GM19099 (cell line): ENCODE measurements around the gene ENPP1.

Source experiments
- POLR2A ChIP-seq: IDR thresholded peaks from 3 replicates; pipeline ENCODE4 v1.6.1; 2011; ENCODE audit warnings: low read depth; ENCODE audit not compliant: insufficient read length; ENCODE audit errors: extremely low read depth

Gene ENPP1

DNA sequence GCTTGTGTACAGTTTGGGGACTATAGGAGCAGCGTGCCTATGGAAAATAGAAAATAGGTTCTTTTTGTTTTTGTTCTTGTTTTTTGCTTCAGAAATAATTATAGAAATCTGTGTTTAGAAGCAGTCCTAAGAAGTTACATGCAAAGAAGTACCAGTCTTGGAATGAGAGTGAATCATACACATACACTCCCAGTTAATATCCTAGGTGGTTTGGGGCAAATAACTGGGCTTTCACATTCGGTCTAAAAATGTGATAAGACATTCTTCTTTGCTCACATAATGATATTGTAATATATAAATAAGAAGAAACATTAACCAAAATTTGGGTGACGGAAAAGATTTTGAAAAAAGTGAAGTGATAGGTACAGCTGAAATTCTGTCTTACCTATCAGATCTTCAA is 61.0 kb downstream of the ENPP1 start:
- TF ChIP-seq POLR2A = no peak

DNA sequence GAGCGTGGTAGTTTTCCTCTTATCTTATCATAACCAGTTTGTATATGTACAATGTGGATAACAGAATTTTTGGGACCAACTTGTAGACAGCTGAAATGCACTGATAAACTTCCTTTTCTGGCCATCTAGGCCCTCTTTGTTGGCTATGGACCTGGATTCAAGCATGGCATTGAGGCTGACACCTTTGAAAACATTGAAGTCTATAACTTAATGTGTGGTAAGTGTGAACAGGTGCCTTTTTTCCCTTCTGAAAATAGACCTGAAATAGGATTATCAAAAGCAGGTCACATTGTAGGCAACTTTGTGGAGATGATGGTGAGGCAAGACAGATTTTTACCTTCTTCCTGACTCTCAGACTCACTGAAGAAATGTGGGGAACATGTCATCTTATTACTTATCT is 67.8 kb downstream of the ENPP1 start:
- TF ChIP-seq POLR2A = no peak

DNA sequence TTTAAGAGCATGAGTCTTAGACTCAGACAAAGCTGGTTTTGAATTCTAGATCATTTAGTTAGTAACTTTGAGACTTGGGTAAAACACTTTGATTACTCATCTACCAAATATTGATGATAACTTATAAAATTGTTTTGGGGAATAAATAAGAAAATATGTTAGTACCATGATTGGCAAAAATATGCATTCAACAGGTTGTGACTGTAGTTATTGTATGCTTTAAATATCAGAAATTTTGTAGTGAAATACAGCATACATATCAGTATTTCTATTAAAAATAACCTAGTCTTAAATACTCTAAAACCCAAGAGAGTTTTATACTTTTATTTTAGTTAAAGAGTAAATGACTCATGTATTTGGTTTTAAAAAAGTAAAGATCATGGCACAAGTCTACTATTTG is 68.7 kb downstream of the ENPP1 start:
- no peak for TF ChIP-seq POLR2A

GRCh38 chr6:131877999-131878789 is 70.4 kb downstream of the ENPP1 start:
- TF ChIP-seq POLR2A = no peak

DNA sequence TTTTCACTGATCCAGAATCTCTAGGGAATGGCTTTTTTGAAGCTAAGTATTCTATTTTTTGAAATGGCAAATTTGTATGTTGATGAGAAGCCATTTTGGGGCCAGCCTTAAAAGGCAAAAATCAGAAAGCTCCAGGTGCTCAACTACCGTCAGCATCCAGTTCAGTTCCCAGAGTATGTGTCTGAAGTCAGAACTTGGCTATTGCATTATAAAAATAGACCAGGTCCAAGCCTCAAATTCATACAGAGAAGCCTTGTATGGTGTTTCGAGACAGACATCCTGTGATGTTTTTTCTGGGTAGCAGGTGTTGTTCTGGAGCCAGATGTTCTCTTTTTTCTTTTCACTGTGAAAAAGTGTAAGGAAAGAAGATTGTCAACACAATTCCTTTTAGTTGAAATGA is 75.2 kb downstream of the ENPP1 start:
- no peak for TF ChIP-seq POLR2A

DNA sequence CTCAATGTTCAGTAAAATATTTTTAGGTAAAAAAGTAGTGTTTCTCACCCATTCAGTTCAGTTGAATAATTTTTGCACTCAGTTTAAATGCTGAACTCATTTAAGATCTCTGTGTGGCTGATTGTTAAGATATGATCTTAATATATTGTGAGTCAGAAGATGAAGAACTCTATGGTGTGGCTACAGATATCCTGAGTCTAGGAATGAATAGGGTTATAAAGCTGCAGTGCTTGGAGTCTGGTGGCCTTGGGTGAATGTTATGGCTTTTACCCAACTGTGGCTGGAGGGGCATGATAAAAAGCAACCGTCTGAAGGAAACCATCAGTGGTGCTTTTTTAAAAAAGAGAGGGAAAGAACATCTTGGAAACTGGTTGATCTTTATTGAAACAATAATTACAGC is 77.4 kb downstream of the ENPP1 start:
- no peak for TF ChIP-seq POLR2A

DNA sequence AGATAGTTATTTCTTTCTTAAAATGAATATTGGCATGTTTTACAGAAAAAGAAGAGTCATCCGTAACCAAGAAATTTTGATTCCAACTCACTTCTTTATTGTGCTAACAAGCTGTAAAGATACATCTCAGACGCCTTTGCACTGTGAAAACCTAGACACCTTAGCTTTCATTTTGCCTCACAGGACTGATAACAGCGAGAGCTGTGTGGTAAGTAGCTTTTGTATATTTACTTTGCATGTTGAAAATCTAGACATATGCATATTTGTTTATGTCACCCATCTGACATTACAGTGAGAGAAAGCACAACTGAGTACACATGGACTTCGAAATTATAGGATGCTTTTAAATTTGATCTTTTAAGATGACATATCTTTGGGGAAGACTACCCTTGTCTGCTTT is 78.7 kb downstream of the ENPP1 start:
- no peak for TF ChIP-seq POLR2A

GRCh38 chr6:131890091-131890490 is 82.3 kb downstream of the ENPP1 start:
- TF ChIP-seq POLR2A = no peak

GRCh38 chr6:131893198-131893597 is 85.4 kb downstream of the ENPP1 start:
- no peak for TF ChIP-seq POLR2A

GRCh38 chr6:131894493-131895424 is 86.9 kb downstream of the ENPP1 start:
- no peak for TF ChIP-seq POLR2A

GRCh38 chr6:131897050-131897435 is 89.2 kb downstream of the ENPP1 start:
- TF ChIP-seq POLR2A = no peak

GRCh38 chr6:131897621-131898020 is 89.8 kb downstream of the ENPP1 start:
- TF ChIP-seq POLR2A = no peak

- TF ChIP-seq POLR2A = no peak
Measured at GRCh38 chr6:131898718-131899117, 90.9 kb downstream of the ENPP1 start.

DNA sequence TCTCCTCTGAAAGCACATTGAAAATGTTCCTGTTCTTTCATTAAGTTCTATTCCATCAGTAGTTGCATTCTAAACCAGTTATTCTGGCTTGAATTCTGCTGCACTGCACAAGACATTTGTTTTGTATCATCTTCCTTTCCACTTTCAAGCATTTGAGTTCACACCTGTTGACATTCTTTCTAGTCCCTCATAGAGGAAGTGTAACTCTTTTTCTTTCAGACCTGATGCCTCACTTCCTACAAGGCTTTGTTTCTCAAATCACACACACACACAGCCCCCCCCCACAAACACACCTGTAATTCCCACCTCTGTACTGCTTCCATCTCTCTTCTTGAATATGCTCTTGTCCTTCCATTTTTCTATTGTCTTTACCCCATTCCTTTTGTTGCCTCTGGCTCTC is 92.4 kb downstream of the ENPP1 start:
- no peak for TF ChIP-seq POLR2A

DNA sequence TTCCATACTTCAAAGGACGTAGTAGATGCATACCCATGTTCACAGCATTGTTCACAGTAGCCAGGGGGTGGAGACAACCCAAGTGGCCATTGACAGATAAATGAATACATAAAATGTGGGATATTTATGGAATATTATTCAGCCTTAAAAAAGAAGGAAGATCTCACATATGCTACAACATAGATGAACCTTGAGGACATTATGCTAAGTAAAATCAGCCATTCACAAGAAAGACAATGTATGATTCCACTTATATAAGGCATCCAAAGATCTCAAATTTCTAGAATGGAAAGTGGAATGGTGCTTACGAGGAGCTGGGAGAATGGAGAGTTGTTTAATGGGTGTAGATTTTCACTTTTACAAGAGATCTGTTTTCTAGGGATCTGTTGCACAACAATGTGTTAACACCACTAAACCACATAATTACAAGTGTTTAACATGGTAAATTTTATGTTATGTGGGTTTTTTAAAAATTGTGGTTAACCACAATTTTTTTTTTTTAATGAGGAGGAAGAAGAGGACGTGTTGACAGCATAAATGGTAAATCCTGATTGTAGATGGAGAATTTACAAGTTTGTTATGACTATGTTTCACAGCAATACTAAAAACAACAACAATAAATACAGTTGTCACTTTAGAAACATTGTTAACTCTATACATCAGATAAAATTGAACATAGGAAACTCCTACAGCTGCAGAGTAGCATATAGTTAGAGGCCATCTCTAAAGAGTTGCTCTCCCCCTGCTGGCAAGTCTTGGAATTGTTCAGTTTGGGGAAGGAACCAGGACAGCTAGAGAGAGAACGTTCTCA is 101.8 kb downstream of the ENPP1 start:
- no peak for TF ChIP-seq POLR2A

GRCh38 chr6:131910219-131910589 is 102.4 kb downstream of the ENPP1 start:
- no peak for TF ChIP-seq POLR2A

DNA sequence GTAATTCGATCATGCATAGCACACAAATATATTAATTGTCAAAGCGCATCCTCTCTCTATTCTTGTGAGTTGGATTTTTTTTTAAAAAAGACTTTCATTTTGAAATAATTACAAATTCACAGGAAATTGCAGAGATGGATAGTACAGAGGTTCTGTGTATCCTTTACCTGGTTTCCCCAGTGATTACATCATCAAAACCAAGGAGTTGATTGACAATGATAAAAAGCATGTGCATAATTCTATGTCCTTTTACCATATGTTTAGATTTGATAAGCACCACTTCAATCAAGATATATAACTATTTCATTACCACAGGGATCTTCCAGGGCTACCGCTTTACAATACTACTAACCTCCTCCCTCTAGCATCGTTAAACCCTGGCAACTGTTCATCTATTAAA is 103.1 kb downstream of the ENPP1 start:
- no peak for TF ChIP-seq POLR2A
